ENCODE measurements around the gene SULT1C3. TPM values are rescaled to one million over a fixed set of nuclear protein-coding genes. Genes with fewer than 3 reads are reported as not detected.

Gene SULT1C3
- total RNA-seq, 1 donor from 2014 or later: not detected

DNA sequence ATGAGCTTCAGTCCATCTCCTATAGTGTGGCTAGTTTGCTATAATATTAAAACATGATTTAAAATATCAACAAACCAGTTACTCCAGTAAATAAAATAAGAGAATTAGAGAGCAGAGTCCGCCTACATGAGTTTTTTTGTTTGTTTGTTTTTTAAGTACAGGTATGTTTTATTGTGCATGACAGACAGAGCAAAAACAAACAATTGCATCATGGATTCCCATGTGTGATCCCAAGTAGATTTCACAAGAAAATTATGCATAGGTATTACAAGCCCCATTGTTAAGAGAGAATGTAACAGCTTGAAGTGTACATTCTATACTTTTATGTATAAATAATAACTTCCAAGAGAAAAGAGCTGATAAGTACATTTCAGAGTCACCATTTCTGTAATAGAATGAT, 21.0 kb downstream of the SULT1C3 start:
- no peak for ATAC-seq
- intact Hi-C loops (cut with DNase I): no loop called here

GRCh38 chr2:108262036-108262435, 22.3 kb downstream of the SULT1C3 start:
- DNase-seq: no peak
- Histone ChIP-seq H3K4me3 (no peak overlapping the region), H3K27ac (no peak overlapping the region), H3K9me3 (no peaks in the 10 kb centered on the region), H3K4me1 (no peaks in the 10 kb centered on the region), H3K27me3 (ENCODE audit: low read depth) (no peaks in the 10 kb centered on the region), H3K36me3 (no peaks in the 10 kb centered on the region)
- ATAC-seq: no peak
- TF ChIP-seq CTCF (IDR thresholded peaks at IDR 0.05): no peak
- intact Hi-C loops (cut with DNase I): no loop called here

More for the DNA sequence above, 21.0 kb downstream of the SULT1C3 start:
- no peaks in the 10 kb centered on the region for H3K9me3 ChIP-seq
- no peak overlapping the region for H3K27ac ChIP-seq
- no peak for TF ChIP-seq CTCF (IDR thresholded peaks at IDR 0.05)
- H3K4me3 ChIP-seq: no peak overlapping the region
- H3K4me1 ChIP-seq: no peaks in the 10 kb centered on the region
- no peaks in the 10 kb centered on the region for H3K36me3 ChIP-seq
- H3K27me3 ChIP-seq (ENCODE audit: low read depth): no peaks in the 10 kb centered on the region
- no peak for DNase-seq

GRCh38 chr2:108263401-108263800, 23.6 kb downstream of the SULT1C3 start:
- intact Hi-C loops (cut with DNase I): no loop called here
- no peak for TF ChIP-seq CTCF (IDR thresholded peaks at IDR 0.05)
- no peak for ATAC-seq

GRCh38 chr2:108266218-108266617, 26.4 kb downstream of the SULT1C3 start:
- Histone ChIP-seq H3K4me3 (no peak overlapping the region), H3K27me3 (ENCODE audit: low read depth) (no peaks in the 10 kb centered on the region), H3K27ac (no peak overlapping the region), H3K9me3 (no peaks in the 10 kb centered on the region), H3K4me1 (no peaks in the 10 kb centered on the region), H3K36me3 (no peaks in the 10 kb centered on the region)
- ATAC-seq (no peak), DNase-seq (no peak)
- intact Hi-C loops (cut with DNase I): no loop called here
- TF ChIP-seq CTCF (IDR thresholded peaks at IDR 0.05): no peak

More at GRCh38 chr2:108263401-108263800, 23.6 kb downstream of the SULT1C3 start:
- DNase-seq: no peak
- H3K27me3 ChIP-seq (ENCODE audit: low read depth): no peaks in the 10 kb centered on the region
- H3K4me3 ChIP-seq: no peak overlapping the region
- H3K4me1 ChIP-seq: no peaks in the 10 kb centered on the region
- no peaks in the 10 kb centered on the region for H3K36me3 ChIP-seq
- no peaks in the 10 kb centered on the region for H3K9me3 ChIP-seq
- H3K27ac ChIP-seq: no peak overlapping the region

DNA sequence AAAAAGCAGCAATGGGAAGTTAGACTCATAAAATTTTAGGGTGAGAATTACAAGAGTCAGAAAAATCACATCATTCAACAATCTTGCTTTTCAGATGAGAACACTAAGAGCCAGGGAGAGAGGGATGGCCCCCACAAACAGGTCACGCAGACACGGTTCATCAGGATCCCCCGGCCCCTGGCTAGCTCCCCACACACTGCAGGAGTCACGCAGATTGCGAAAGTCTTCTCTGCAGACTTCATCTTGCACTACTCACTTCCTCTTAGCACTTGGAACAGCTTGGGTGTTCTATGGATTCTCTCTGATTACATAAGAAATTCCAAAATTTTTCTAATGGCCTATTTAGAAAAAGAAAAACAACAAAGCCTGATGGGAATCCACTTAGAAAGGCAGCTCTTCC, 27.3 kb downstream of the SULT1C3 start:
- ATAC-seq (peak; percentile 71 to 72), DNase-seq (no peak)
- no peak for TF ChIP-seq CTCF (IDR thresholded peaks at IDR 0.05)
- Histone ChIP-seq H3K27me3 (ENCODE audit: low read depth) (no peaks in the 10 kb centered on the region), H3K9me3 (no peaks in the 10 kb centered on the region), H3K36me3 (no peaks in the 10 kb centered on the region), H3K4me3 (no peak overlapping the region), H3K27ac (peak overlapping the region; percentile 31), H3K4me1 (no peaks in the 10 kb centered on the region)
- intact Hi-C loops (cut with DNase I): no loop called here

DNA sequence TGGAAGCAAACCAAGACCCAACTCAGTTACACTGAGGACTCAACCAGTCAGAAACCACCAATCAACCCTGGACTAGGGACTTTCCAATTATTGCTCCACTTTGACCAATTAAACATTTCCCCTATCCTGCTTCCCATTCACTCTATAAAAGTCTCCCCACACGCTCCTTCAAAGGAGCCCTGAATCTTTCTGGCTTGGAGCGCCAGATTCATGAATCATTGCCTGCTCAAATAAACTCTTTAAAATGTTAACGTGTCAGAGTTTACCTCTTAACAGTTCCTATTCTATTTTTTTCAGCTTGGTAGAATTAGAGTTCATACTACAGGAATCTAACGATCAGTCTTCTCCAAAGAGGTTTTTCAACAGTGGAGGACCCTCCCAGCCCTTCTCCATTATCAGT, 28.2 kb downstream of the SULT1C3 start:
- no peak overlapping the region for H3K4me3 ChIP-seq
- H3K9me3 ChIP-seq: no peaks in the 10 kb centered on the region
- TF ChIP-seq CTCF (IDR thresholded peaks at IDR 0.05): no peak
- no peaks in the 10 kb centered on the region for H3K27me3 ChIP-seq (ENCODE audit: low read depth)
- intact Hi-C loops (cut with DNase I): no loop called here
- no peaks in the 10 kb centered on the region for H3K4me1 ChIP-seq
- H3K36me3 ChIP-seq: no peaks in the 10 kb centered on the region
- peak overlapping the region; percentile 31 for H3K27ac ChIP-seq
- ATAC-seq (peak in 1 of 2 donors; percentile 55), DNase-seq (no peak)
